ENCODE measurements around the gene GRID1. TPM values are rescaled to one million over a fixed set of nuclear protein-coding genes. Genes with fewer than 3 reads are reported as not detected.

Gene GRID1
- total RNA-seq, 1 donor from 2014 or later: 0.22 TPM

- H3K9me3 Mint-ChIP-seq (ENCODE audit: low read depth): no peaks in the 10 kb centered on the region
- H3K27me3 Mint-ChIP-seq: peaks cover 20% of the 10 kb centered on the region
Measured at GRCh38 chr10:86292462-86293395, 73.9 kb downstream of the GRID1 start.

GRCh38 chr10:86291616-86292340 lies 74.8 kb downstream of the GRID1 start:
- Mint-ChIP-seq H3K4me3 (ENCODE audit: low read depth) (no peak overlapping the region), H3K9me3 (ENCODE audit: low read depth) (no peaks in the 10 kb centered on the region), H3K27ac (no peak overlapping the region), H3K27me3 (peaks cover 20% of the 10 kb centered on the region), H3K36me3 (ENCODE audit: insufficient read depth) (no peaks in the 10 kb centered on the region), H3K4me1 (ENCODE audit: low read depth) (no peaks in the 10 kb centered on the region)
- TF ChIP-seq CTCF (IDR thresholded peaks at IDR 0.05; ENCODE audit: unreplicated experiment): no peak
- no peak for DNase-seq (ENCODE audit: low spot score, unreplicated experiment)

More at GRCh38 chr10:86292462-86293395, 73.9 kb downstream of the GRID1 start:
- no peak for TF ChIP-seq CTCF (IDR thresholded peaks at IDR 0.05; ENCODE audit: unreplicated experiment)
- no peak for DNase-seq (ENCODE audit: low spot score, unreplicated experiment)
- H3K36me3 Mint-ChIP-seq (ENCODE audit: insufficient read depth): no peaks in the 10 kb centered on the region
- H3K27ac Mint-ChIP-seq: no peak overlapping the region
- no peak overlapping the region for H3K4me3 Mint-ChIP-seq (ENCODE audit: low read depth)
- no peaks in the 10 kb centered on the region for H3K4me1 Mint-ChIP-seq (ENCODE audit: low read depth)

- Mint-ChIP-seq H3K4me3 (ENCODE audit: low read depth) (no peak overlapping the region), H3K27me3 (peaks cover 20% of the 10 kb centered on the region), H3K4me1 (ENCODE audit: low read depth) (no peaks in the 10 kb centered on the region), H3K9me3 (ENCODE audit: low read depth) (no peaks in the 10 kb centered on the region), H3K36me3 (ENCODE audit: insufficient read depth) (no peaks in the 10 kb centered on the region), H3K27ac (no peak overlapping the region)
- TF ChIP-seq CTCF (IDR thresholded peaks at IDR 0.05; ENCODE audit: unreplicated experiment): no peak
- no peak for DNase-seq (ENCODE audit: low spot score, unreplicated experiment)
Measured at GRCh38 chr10:86290933-86291615, 75.5 kb downstream of the GRID1 start.

GRCh38 chr10:86289577-86289868 lies 77.1 kb downstream of the GRID1 start:
- Mint-ChIP-seq H3K27me3 (peaks cover 9% of the 10 kb centered on the region), H3K36me3 (ENCODE audit: insufficient read depth) (no peaks in the 10 kb centered on the region), H3K4me1 (ENCODE audit: low read depth) (no peaks in the 10 kb centered on the region), H3K27ac (no peak overlapping the region), H3K9me3 (ENCODE audit: low read depth) (no peaks in the 10 kb centered on the region), H3K4me3 (ENCODE audit: low read depth) (no peak overlapping the region)
- no peak for TF ChIP-seq CTCF (IDR thresholded peaks at IDR 0.05; ENCODE audit: unreplicated experiment)
- DNase-seq (ENCODE audit: low spot score, unreplicated experiment): no peak

All from progenitor cell of endocrine pancreas (in vitro differentiated cells).